ENCODE data around the gene RPL13.
"Not testable (repeated sequence)": the region's sequence is repeated elsewhere in the genome, so short reads cannot be mapped to it uniquely, and the experiment has no call there.

The RPL13 gene

DNA sequence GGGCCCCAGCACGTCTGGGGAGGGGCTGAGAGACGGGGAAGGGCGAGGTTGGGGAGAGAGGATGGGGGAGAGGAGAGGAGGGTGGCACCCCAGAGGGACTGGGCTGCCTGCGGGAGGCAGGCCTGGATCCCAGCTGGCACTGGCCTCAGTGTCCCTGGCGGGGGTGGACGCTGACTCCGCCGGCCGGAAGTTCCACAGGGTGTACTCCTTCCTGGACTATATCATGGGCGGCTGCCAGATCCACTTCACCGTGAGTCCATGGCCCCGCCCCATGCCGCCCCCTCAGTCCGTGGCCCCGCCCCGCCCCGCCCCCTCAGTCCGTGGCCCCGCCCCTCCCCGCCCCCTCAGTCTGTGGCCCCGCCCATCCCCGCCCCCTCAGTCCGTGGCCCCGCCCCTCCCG is 26.4 kb downstream of the RPL13 start:
- TF ChIP-seq, protein P1, sequence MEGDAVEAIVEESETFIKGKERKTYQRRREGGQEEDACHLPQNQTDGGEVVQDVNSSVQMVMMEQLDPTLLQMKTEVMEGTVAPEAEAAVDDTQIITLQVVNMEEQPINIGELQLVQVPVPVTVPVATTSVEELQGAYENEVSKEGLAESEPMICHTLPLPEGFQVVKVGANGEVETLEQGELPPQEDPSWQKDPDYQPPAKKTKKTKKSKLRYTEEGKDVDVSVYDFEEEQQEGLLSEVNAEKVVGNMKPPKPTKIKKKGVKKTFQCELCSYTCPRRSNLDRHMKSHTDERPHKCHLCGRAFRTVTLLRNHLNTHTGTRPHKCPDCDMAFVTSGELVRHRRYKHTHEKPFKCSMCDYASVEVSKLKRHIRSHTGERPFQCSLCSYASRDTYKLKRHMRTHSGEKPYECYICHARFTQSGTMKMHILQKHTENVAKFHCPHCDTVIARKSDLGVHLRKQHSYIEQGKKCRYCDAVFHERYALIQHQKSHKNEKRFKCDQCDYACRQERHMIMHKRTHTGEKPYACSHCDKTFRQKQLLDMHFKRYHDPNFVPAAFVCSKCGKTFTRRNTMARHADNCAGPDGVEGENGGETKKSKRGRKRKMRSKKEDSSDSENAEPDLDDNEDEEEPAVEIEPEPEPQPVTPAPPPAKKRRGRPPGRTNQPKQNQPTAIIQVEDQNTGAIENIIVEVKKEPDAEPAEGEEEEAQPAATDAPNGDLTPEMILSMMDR (conservative IDR thresholded peaks at IDR 0.05), result no peak
- H3K27ac ChIP-seq, result no peak overlapping the region

DNA sequence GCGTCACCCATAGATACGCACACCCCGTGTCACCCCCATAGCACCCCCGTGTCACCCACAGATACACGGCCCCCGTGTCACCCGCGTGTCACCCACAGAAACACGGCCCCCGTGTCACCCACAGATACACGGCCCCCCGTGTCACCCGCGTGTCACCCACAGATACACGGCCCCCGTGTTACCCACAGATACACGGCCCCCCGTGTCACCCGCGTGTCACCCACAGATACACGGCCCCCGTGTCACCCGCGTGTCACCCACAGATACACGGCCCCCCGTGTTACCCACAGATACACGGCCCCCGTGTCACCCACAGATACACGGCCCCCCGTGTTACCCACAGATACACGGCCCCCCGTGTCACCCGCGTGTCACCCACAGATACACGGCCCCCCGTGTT is 27.2 kb downstream of the RPL13 start:
- not testable (repeated sequence) for H3K27ac ChIP-seq

DNA sequence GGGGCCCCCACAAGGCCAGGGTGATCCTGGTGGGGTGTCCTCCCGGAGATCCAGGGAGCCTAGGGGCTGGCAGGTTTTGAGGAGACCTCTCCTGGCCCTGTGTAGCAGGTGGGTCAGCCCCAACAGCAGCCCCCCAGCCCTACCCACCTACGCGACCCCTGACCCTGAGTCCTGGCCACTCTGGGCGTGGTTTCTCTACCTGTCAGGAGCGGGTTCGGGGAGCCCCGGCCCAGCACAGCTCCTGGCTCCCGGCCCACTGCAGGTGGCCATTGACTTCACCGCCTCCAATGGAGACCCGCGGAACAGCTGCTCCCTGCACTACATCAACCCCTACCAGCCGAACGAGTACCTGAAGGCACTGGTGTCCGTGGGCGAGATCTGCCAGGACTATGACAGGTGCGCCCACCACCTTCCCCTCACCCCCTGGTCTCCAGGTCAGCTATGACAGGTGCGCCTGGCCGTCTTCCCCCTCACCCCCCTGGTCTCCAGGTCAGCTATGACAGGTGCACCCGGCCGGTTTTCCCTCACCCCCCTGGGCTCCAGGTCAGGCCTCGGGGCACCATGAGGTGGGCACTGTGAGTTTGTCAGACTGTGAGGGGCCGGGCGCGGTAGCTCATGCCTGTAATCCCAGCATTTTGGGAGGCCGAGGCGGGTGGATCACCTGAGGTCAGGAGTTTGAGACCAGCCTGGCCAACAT is 28.1 kb downstream of the RPL13 start:
- no peak overlapping the region for H3K27ac ChIP-seq
- TF ChIP-seq, protein P1 (conservative IDR thresholded peaks at IDR 0.05), result no peak

DNA sequence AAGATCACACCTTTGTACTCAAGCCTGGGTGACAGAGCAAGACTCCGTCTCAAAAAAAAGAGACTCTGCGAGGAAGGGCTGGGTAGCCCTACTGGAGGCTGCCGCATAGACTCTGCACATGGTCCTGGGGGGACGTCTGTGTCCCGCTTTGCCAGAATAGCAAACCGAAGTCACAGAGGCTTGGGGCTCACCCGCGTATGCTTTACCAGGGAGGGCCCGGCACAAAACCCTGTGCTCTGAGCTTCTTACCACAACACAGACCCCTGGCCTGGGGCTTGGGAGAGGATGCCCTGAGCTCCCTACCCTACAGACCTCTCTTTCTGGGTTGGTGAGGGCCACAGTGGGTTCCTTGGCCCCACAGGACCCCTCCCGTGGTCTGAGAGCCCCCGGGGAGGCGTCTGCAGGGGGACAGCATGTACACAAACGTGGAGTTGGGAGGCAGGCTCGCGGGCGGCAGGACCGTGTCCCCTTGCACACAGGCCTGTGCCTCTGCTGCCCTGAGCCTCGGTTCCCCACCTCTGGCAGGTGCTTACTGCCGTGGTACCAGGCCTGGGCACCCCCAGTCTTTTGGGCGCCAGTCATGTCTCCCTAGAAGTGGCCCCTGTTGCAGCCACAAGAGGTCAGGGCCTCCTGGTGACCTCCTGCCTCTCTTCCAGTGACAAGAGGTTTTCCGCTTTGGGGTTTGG is 28.9 kb downstream of the RPL13 start:
- H3K27ac ChIP-seq, result no peak overlapping the region
- TF ChIP-seq, protein P1 (conservative IDR thresholded peaks at IDR 0.05), result no peak

DNA sequence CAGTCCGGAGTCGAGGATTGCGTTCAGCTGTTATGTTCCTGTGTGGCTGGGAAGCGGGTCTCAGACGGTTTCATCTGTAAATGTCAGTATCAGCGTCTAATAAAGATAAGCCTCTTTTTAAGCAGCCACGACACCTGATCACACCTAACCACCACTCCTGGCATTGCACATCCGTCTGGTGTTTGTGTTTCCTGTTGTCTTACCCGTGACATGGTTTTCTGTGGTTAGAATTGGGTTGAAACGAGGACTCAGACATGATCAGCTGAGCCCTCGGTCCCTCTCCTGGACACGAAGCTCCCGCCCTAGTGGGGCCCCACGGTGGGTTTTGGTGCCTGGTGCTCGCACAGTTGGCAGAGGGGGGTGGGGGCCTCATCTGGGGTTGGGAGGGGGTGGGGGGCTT is 33.4 kb downstream of the RPL13 start:
- H3K27ac ChIP-seq, result no peak overlapping the region
- TF ChIP-seq, protein P1 (conservative IDR thresholded peaks at IDR 0.05), result no peak

DNA sequence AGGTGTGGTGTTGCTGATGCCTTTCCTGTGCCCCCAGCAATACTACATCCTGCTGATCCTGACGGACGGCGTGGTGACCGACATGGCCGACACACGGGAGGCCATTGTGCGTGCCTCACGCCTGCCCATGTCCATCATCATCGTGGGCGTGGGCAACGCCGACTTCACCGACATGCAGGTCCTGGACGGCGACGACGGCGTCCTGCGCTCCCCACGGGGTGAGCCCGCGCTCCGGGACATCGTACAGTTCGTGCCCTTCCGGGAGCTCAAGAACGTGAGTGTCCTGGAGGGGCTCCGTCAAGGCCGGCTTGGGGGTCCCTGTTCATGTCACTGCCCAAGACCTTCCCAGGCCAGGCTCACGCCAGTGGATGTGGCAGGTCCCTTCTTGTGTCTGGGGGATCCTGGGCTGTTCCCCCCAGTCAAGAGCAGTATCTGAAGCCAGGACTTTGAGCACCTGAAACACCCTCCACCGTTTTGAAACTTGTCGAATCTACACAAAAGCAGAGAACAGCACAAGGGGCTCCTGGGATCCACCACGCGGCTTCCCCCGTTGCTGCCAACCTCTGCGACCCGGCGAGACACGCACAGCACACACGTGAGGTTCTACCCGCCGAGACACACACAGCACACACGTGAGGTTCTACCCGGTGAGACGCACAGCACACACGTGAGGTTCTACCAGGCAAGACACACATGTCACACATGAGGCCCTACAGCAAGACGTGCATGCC is 35.0 kb downstream of the RPL13 start:
- H3K27ac ChIP-seq, result no peak overlapping the region
- TF ChIP-seq, protein P1 (conservative IDR thresholded peaks at IDR 0.05), result no peak

DNA sequence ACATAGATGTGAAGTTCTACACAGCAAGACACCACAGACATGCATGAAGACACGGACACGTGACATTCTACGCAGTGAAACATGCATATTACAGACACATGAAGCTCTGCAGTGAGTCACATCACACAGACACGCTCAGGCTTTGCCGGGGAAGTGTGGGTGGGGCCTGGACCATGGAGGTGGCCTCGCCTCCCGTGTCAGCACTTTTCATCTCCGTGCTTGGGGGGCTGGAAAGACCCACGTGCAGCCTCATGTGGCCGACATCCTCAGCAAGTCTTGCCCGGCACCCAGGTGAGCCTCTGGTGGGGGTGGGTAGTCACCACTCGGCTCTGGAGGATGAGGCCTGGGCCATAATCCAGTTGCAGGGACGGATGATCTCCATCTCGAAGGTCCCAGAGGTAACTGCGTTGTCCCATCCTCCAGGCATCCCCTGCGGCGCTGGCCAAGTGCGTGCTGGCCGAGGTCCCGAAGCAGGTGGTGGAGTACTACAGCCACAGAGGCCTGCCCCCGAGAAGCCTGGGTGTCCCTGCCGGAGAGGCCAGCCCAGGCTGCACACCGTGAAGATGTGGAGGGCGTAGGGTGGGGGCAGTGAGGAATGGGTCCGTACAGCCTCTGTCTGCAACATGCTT is 35.7 kb downstream of the RPL13 start:
- TF ChIP-seq, protein P1 (conservative IDR thresholded peaks at IDR 0.05), result no peak
- H3K27ac ChIP-seq, result no peak overlapping the region
